Pons (tissue), 1 donor: Measurements from ENCODE around the gene SDK2.

ENCODE experiments used
- DNase-seq: peaks from one replicate; pipeline ENCODE4 v3.0.0-alpha.2; 2016; ENCODE audit warnings: low spot score

SDK2 gene

GRCh38 chr17:73508057-73508930 lies 136.0 kb downstream of the SDK2 start:
- no peak for DNase-seq

- no peak for DNase-seq
Observed at GRCh38 chr17:73506470-73507435, 137.5 kb downstream of the SDK2 start.

GRCh38 chr17:73503560-73503959 lies 140.7 kb downstream of the SDK2 start:
- no peak for DNase-seq

GRCh38 chr17:73500414-73500999 lies 143.7 kb downstream of the SDK2 start:
- no peak for DNase-seq

- DNase-seq, result no peak
Observed at GRCh38 chr17:73498886-73499554, 145.2 kb downstream of the SDK2 start.

GRCh38 chr17:73498176-73498575 lies 146.1 kb downstream of the SDK2 start:
- DNase-seq, result no peak

GRCh38 chr17:73497721-73498120 lies 146.5 kb downstream of the SDK2 start:
- DNase-seq, result no peak

GRCh38 chr17:73496232-73496631 lies 148.0 kb downstream of the SDK2 start:
- no peak for DNase-seq

GRCh38 chr17:73495641-73496040 lies 148.6 kb downstream of the SDK2 start:
- no peak for DNase-seq

GRCh38 chr17:73494950-73495349 lies 149.3 kb downstream of the SDK2 start:
- DNase-seq, result no peak

- no peak for DNase-seq
Observed at GRCh38 chr17:73493956-73494926, 150.0 kb downstream of the SDK2 start.

GRCh38 chr17:73492821-73493814 lies 151.1 kb downstream of the SDK2 start:
- no peak for DNase-seq

- DNase-seq, result no peak
Observed at GRCh38 chr17:73492125-73492820, 152.0 kb downstream of the SDK2 start.

- no peak for DNase-seq
Observed at GRCh38 chr17:73491648-73492047, 152.6 kb downstream of the SDK2 start.

- DNase-seq, result no peak
Observed at GRCh38 chr17:73490851-73491250, 153.4 kb downstream of the SDK2 start.

- no peak for DNase-seq
Observed at GRCh38 chr17:73489991-73490390, 154.3 kb downstream of the SDK2 start.

GRCh38 chr17:73489333-73489732 lies 154.9 kb downstream of the SDK2 start:
- DNase-seq, result no peak

GRCh38 chr17:73485130-73485529 lies 159.1 kb downstream of the SDK2 start:
- DNase-seq, result no peak

- DNase-seq, result no peak
Observed at GRCh38 chr17:73482894-73483293, 161.4 kb downstream of the SDK2 start.
